GM21737 (cell line): Measurements from ENCODE around the gene CD244.
A peak's percentile ranks its signal among the peaks of the same experiment; 100 is the strongest.

Experiments
- ATAC-seq: cut with Tn5 transposase; IDR thresholded peaks from one replicate; pipeline ENCODE4 v1.9.1; 2021; ENCODE audit warnings: mild to moderate bottlenecking, moderate library complexity; ENCODE audit not compliant: unreplicated experiment

The CD244 gene

GRCh38 chr1:160850993-160851392 is 11.7 kb downstream of the CD244 start:
- ATAC-seq, result no peak

- ATAC-seq, result no peak
Measured at GRCh38 chr1:160850541-160850940, 12.1 kb downstream of the CD244 start.

- no peak for ATAC-seq
Measured at GRCh38 chr1:160846281-160846680, 16.4 kb downstream of the CD244 start.

- ATAC-seq, result no peak
Measured at GRCh38 chr1:160844447-160845232, 18.0 kb downstream of the CD244 start.

- no peak for ATAC-seq
Measured at GRCh38 chr1:160841079-160841478, 21.6 kb downstream of the CD244 start.

- ATAC-seq, result no peak
Measured at GRCh38 chr1:160839746-160840145, 22.9 kb downstream of the CD244 start.

- no peak for ATAC-seq
Measured at GRCh38 chr1:160838888-160839287, 23.8 kb downstream of the CD244 start.

GRCh38 chr1:160837558-160838205 is 25.0 kb downstream of the CD244 start:
- peak; percentile 63 for ATAC-seq

GRCh38 chr1:160836981-160837557 is 25.6 kb downstream of the CD244 start:
- no peak for ATAC-seq

- ATAC-seq, result no peak
Measured at GRCh38 chr1:160836561-160836960, 26.1 kb downstream of the CD244 start.

- ATAC-seq, result no peak
Measured at GRCh38 chr1:160835751-160836150, 26.9 kb downstream of the CD244 start.

- no peak for ATAC-seq
Measured at GRCh38 chr1:160834945-160835565, 27.6 kb downstream of the CD244 start.

- no peak for ATAC-seq
Measured at GRCh38 chr1:160830321-160831153, 32.1 kb downstream of the CD244 start.

- no peak for ATAC-seq
Measured at GRCh38 chr1:160829766-160830165, 32.9 kb downstream of the CD244 start.

- ATAC-seq, result no peak
Measured at GRCh38 chr1:160827418-160827817, 35.3 kb downstream of the CD244 start.

- ATAC-seq, result no peak
Measured at GRCh38 chr1:160826546-160826945, 36.1 kb downstream of the CD244 start.

GRCh38 chr1:160823296-160823695 is 39.4 kb downstream of the CD244 start:
- no peak for ATAC-seq

- ATAC-seq, result no peak
Measured at GRCh38 chr1:160821627-160822026, 41.1 kb downstream of the CD244 start.

- ATAC-seq, result no peak
Measured at GRCh38 chr1:160819186-160819585, 43.5 kb downstream of the CD244 start.

GRCh38 chr1:160818207-160818937 is 44.3 kb downstream of the CD244 start:
- ATAC-seq, result no peak
